Fibroblast of upper back skin (primary cell): ENCODE data around the gene HIGD1B.
"Not testable (repeated sequence)": the region's sequence is repeated elsewhere in the genome, so short reads cannot be mapped to it uniquely, and the experiment has no call there.

ENCODE experiments used
- DNase-seq: peaks from one replicate; pipeline ENCODE4 v3.0.0-alpha.2; 2013

HIGD1B gene

GRCh38 chr17:44847586-44847985, at the start of gene HIGD1B:
Gene HIGD1B, plus strand, starts transcription at chr17:44847883. Its CDS starts 270 bp downstream, at chr17:44848153.
- DNase-seq = no peak

- no peak for DNase-seq
Observed at GRCh38 chr17:44798356-44798755, 49.3 kb upstream of the HIGD1B start.

- DNase-seq = no peak
Observed at GRCh38 chr17:44801880-44802279, 45.8 kb upstream of the HIGD1B start.

DNA sequence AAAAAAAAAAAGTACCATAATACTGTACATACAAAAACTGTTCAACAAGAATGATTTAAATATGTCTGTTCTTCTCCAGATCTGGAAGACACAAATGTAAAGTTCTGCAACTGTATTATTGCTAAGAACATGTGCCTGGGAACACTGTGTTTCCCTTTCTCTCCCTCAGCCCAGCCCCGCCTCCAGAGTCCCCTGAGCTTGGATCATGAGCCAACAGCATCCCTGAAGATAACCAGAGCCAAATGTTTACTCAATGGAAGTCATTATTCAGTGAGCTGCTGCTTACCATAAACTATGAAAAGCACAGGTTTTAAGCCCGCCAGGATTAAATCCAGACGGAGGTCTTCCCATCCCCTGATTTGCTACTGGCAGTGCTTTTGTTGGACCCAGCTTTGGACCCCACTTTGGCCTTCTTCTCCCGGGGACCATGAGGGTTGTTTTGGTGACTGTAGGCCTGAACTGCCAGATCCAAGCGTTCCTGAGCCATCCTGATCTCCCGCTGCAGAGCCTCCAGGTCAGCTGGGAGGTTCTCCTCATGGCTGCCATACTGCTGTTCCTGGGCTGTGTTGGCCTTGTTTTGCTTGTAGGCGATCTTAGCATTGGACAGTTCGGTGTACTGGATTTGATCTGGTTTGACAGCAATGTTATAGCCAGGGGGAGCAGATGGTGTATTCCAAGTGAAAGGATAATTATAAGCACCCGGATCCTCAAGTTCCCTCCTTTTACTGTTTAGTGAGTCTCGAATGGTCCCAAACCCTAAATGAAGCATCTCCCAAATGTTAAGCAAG, 43.2 kb upstream of the HIGD1B start:
- DNase-seq = peak; percentile 28

- DNase-seq = no peak
Observed at GRCh38 chr17:44807093-44807816, 40.4 kb upstream of the HIGD1B start.

- DNase-seq = peak; percentile 64
Observed at GRCh38 chr17:44807817-44808155, 39.9 kb upstream of the HIGD1B start.

DNA sequence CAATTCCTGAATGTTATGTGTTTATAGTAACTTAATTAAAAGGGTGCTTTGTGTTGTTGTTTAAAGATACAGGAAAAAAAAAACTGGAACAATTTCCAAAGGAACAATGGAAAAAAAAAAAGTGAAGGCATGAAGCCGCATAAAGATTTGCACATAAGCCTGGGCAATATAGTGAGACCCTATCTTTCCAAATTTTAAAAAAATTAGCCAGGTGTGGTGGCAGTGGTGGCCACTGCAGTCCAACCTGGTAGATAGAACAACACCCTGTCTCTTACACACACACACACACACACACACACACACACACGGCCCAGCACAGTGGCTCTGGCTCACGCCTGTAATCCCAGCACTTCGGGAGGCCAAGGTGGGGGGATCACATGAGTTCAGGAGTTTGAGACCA, 39.5 kb upstream of the HIGD1B start:
- no peak for DNase-seq

GRCh38 chr17:44808656-44809388, 38.9 kb upstream of the HIGD1B start:
- DNase-seq = not testable (repeated sequence)

DNA sequence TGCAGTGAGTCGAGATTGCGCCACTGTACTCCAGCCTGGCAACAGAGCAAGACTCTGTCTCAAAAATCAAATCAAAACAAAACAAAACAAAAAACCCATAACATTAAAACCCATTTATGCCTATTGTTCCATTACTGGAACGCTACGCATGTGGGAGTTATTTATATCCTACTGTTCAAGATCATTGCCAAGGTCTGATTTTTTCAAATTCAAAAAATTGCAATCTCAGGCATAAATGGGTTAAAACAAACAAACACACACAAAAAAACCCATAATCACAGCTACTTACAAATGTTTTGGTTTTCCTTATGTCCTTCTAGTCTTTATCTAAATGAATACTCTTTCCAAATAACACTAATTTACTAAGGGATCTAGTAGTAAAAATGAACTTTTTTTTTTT, 35.4 kb upstream of the HIGD1B start:
- no peak for DNase-seq

DNA sequence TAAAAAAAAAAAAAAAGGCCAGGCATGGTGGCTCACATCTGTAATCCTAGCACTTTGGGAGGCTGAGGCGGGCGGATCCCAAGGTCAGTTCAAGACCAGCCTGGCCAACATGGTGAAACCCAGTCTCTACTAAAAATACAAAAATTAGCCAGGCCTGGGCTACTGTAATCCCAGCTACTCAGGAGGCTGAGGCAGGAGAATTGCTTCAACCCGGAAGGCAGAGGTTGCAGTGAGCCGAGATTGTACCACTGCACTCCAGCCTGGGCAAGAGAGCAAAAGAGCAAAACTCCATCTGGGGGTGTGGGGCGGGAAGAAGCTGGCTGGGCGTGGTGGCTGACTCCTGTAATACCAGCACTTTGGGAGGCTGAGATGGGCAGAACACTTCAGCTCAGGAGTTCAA, 29.2 kb upstream of the HIGD1B start:
- not testable (repeated sequence) for DNase-seq

DNA sequence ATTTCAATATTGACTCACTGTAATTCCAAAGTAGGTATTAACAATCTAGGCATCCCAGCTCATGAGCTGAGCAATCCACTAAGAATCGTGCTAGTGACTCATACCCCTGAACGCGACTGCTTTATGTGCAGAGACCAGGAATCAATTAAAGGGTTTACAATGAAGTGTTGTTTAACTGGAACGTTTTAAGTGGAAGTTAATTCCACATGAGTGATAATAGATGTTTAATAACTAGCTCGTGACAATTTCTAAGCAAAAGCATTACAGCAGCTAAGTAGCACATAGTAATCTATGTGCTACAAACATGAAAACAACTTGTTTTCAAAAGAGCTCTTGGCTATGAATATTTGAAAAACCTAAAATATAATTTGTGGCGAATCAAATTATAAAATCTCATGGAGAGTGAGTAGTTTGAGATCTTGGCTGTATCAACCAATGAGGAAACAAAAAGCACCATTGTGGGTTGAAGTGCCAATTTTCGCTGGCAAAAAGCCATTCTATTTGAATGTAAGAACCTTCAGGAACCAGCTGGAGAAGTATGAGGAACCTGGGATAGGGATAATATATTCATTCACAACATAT, 27.0 kb upstream of the HIGD1B start:
- DNase-seq = peak; percentile 92

DNA sequence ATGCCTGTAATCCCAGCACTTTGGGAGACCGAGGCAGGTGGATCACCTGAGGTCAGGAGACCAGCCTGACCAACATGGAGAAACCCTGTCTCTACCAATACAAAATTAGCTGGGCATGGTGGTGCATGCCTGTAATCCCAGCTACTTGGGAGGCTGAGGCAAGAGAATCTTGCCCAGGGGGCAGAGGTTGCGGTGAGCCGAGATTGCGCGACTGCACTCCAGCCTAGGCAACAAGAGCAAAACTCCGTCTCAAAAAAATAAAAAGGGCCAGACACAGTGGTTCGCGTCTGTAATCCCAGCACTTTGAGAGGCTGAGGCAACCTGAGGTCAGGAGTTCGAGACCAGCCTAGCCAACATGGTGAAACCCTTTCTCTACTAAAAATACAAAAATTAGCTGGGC, 22.4 kb upstream of the HIGD1B start:
- not testable (repeated sequence) for DNase-seq

DNA sequence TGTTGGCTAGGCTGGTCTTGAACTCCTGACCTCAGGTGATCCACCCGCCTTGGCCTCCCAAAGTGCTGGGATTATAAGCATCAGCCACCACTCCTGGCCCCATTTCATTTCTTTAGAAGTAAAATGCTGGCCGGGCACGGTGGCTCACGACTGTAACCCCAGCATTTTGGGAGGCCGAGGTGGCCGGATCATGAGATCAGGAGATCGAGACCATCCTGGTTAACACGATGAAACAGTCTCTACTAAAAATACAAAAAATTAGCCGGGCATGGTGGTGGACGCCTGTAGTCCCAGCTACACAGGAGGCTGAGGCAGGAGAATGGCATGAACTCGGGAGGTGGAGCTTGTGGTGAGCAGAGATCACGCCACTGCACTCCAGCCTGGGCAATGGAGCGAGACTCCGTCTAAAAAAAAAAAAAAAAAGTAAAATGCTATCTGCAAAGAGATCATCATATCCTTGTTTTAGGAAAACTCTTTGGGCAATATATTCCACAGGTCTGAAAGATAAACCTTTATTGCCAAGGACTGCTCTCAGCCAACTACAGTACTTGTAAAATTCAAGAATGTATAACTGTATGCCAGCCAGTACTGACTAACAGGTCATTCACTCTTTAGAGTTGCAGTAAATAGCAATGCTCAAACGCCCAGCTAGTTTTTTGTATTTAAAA, 21.4 kb upstream of the HIGD1B start:
- no peak for DNase-seq

DNA sequence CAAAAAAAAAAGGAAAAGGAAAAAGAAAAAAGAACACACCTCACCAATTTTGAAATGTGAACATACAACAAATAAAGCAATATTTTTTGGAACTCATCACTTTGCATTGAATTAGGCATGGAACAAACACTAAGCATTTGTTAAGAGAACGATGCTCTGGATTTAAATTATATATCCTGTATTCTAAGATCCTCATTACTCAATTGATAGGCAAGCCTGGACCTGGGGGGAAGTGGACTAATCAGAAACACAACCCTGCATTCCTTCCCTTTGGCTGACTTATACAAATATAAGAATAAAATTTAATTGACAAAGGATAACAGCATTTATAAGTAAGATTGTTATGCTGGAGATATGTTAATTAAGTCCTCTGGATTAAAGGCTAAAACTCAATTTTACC, 19.8 kb upstream of the HIGD1B start:
- peak; percentile 37 for DNase-seq

DNA sequence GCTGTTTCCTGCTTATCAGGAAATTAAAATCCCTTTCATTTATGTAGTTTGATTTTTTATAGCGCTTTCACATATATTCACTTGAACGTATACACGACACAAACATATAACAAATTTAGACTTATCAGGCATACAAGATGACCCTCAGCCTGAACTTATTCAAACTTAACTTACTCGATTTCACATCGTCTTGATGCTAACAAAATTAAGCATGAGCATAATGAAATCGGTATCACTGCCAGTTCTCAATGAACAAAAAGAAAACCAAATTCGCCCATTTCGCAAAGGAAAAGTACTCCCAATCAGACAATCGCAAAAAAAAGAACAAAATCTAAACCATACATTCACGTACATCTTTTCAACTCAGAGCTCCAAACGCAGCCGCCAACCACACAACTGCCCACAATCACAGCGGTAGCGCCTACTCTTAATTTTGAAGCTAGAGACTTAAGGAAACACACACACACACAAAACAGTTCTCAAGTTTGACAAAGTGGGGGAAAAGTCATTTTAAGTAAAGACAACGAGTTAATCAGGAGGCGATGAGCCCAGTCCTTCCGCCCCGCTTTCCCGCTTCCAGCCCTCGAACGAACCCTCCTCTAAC, 18.7 kb upstream of the HIGD1B start:
- no peak for DNase-seq

GRCh38 chr17:44829523-44830358, 17.9 kb upstream of the HIGD1B start, which contains the start of gene GJC1:
Gene GJC1, minus strand, starts transcription at chr17:44830287. Its CDS starts 24,470 bp downstream, at chr17:44805817.
- DNase-seq = peak; percentile 47

DNA sequence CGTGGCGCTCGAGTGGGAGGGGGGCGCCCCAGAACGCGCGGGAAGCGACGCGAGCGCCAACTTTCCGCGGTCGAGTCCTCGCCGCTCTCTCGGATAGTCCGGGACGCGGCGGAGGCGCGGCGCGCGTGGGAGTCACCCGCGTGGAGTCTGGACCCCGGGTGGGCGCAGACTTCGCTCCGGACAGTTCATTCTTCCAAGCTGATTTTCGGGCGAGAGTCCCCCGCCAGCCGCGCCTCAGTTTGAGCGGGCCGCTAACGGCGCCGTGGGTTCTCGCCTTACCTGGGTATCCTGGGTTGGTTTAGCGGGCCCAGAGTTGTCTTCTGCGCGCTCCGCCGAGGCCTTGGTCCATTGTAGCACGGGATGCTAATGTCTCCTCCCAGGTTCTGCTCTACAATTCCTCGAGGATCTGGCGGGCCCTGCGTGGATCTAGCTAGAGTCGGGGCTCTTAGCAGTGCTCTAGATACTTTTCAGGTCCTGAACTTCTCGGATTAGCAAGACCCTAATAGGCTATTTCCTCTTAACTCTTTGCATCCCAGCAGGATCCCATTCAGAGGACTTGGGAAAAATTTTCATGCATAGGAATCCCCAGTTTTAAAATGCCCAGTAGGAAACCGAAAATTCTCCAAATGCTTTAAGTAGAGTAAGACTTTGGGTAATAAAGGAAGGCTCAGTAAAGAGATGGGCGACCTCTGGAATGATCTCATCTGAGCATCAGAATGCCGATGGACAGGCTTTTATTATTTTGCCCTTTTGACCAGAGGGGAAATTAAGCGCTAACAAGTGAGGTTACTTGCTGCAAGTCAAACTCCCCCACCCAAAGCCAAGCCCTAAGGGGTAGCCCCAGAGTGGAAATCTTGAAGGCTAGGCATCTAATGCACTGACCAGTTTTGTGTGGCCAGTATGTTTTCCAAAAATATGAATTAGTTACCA, 17.1 kb upstream of the HIGD1B start:
- DNase-seq = no peak

DNA sequence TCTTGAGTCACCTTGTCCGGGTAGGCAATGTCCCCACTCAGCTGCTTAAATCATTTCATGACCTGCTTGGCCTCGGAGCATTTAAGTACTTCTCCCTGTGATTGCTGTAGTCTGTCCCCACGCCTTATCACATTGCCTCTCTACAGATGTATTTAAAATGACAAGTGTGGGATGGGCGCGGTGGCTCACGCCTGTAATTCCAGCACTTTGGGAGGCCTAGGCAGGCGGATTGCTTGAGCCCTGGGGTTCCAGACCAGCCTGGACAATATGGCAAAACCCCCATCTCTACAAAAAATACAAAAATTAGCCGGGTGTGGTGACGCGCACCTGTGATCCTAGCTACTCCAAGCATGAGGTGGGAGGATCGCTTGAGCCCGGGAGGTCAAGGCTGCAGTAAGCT, 16.3 kb upstream of the HIGD1B start:
- DNase-seq = no peak

DNA sequence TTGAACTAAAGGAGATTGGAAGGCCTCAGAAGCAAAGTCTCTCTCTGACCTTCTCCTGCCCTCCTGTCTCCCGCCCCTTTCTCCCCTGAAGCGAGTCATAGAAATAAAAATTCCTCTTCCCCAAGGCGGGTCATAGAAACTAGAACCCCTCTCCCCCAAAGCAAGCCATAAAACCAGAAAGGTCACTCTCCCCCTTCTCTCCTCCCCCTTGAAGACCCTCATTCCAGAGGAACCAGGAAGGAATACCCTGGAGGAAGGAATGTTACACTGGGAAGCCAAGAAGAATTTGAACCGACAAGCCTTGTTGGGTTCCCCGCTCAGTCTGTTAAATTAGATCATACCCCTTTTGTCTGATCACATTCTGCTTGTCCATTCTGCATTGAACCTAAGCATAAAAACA, 14.9 kb upstream of the HIGD1B start:
- no peak for DNase-seq

GRCh38 chr17:44837196-44837595, 10.5 kb upstream of the HIGD1B start:
- DNase-seq = no peak
